ENCODE data around the gene B3GALT6.

B3GALT6 gene

GRCh38 chr1:1215881-1216605 lies 16.0 kb upstream of the B3GALT6 start:
- in situ Hi-C loops (cut with HindIII; ENCODE audit: low sequenced_read_pairs) = no loop called here

DNA sequence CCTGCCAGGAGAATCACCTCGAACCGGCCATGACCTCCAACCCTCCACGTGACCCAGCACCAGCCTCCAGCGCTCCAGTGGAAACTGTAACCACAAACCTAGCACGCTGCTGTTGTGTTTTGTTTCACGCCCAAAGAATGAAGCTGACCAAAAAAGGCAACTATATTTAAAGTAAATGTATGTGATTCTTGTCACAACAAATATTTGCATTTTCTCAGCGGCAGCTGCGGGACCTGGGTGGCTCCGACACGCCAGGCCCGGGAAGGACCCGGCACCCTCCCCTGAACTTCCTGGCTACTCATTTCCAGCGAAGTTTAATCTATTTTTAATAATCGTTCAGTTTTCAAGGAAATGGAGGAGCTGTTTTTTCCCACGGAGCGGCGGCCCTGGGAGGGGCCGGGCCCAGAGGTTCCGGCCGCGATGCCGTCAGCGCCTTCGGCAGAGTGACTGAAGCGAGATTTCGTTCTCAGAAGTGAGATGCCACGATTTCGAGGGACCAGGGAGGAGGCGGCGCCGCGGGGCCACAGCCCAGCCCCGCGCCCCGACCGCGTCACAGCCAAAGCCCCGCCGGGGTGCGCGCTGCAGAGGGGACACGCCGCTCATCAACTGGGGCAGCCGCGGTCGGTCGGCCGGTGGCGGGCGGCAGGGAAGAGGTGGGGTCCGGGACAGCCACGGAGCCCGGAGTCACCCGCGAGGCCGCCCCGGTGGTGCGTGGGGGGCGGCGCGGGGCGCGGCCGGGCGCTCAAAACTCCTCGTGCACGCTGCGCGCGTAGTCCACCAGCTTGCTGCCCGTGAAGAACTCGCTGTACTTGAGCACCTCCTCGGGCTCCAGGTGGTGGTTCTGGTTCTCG lies 15.0 kb upstream of the B3GALT6 start:
- in situ Hi-C loops (cut with HindIII; ENCODE audit: low sequenced_read_pairs) = no loop called here

DNA sequence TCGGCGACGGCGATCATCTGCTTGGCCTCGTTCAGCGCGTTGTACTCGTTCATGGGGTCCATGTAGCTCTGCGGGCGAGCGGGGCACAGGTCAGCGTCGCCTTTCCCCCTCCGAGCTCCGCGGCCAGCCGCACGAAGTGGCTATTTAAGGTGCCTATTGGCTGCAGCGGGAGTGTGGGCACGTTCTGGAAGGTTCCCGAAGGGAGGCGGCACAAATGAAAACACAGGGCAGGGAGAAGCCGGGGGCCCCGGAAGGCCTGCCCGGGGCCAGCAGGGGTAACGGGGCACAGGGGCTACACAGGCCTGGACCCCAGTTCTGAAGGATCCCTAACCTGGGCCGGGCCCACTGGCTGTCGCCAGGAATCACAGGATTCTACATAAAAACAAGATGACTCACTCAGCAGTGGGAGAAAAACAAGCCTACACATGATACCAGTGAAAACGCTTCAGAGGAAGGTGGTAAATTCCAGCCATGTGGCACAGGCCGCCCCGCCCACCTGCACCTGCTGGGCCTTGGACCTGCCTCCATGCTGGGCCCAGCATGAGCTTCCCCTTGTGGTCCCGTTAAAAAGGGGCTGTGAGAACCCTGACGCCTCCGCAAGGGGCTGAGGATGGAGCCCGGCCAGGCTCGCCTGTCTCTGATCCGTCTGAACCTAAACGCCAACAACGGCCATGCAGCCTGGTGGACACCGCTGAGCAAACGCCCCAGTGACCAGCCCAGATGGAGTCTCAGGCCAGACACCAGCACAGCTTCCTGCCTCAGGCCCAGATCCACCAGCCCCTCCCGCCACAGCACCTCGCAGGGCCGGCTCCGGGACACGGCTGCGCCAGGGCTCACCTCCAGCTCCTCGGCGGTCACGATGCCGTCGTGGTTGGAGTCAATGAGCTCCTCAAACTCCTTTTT lies 14.2 kb upstream of the B3GALT6 start:
- in situ Hi-C loops (cut with HindIII; ENCODE audit: low sequenced_read_pairs) = no loop called here

GRCh38 chr1:1218524-1219200 lies 13.4 kb upstream of the B3GALT6 start:
- in situ Hi-C loops (cut with HindIII; ENCODE audit: low sequenced_read_pairs) = no loop called here

- in situ Hi-C loops (cut with HindIII; ENCODE audit: low sequenced_read_pairs) = no loop called here
These were observed 12.7 kb upstream of the B3GALT6 start for GRCh38 chr1:1219341-1219740.

- in situ Hi-C loops (cut with HindIII; ENCODE audit: low sequenced_read_pairs) = loop anchor here (5.0 kb wide), 1 partner anchor 93 kb away; no protein-coding TSS in a partner anchor
These were observed 11.8 kb upstream of the B3GALT6 start for GRCh38 chr1:1220197-1220596.

DNA sequence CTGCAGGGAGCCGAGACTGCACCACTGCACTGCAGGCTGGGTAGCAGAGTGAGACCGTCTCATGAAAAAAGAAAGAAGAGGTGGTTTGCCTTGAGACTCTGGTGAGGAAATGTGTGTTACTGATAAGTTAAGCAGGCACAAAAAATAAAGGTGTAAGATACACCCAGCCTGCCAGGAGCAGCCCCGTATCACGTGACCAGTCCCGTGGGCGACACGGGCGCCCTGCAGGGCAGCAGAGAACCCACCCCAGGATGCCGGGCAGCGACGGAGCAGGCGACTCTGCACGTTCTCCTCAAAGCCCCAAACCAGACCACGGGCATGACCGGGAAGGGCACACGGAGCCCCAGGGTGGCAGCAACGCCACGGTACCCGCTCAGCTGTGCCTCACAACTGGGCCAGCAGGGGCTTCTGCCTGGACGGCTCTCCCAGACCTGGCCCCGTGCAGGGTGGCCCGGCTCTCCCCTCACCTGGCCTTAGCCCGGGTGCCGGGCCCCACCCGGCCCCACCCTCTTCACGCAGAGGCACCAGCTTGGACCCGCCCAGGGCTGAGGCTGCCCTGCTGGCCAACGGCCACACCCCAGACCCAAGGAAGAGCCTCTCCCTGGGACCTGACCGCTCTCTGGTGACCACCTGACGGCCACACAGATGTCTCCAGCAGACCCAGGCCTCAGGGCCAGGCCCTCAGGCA lies 10.0 kb upstream of the B3GALT6 start:
- in situ Hi-C loops (cut with HindIII; ENCODE audit: low sequenced_read_pairs) = loop anchor here (5.0 kb wide), 1 partner anchor 95 kb away; no protein-coding TSS in a partner anchor

- in situ Hi-C loops (cut with HindIII; ENCODE audit: low sequenced_read_pairs) = loop anchor here (5.0 kb wide), 1 partner anchor 95 kb away; no protein-coding TSS in a partner anchor
These were observed 9.3 kb upstream of the B3GALT6 start for GRCh38 chr1:1222575-1223225.

GRCh38 chr1:1223321-1223720 lies 8.7 kb upstream of the B3GALT6 start:
- in situ Hi-C loops (cut with HindIII; ENCODE audit: low sequenced_read_pairs) = loop anchor here (5.0 kb wide), 1 partner anchor 96 kb away; no protein-coding TSS in a partner anchor

DNA sequence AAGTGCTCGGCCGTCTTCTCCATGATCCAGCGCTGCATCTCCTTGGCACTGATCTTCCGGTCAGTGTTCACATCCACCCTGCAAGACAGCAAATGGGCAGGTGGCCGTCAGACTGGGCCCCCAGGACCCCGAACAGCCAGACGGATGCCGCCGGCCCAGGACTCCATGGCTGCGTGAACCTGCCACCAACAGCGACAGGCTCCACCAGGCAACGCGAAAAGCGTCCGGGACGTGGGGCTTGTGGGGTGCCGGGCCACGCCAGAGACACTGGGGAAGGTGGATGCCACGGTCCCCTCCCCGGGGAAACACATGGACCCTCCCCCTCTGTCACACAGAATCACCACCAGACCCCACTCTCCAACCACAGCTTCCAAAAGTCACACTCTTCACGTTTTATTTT lies 8.1 kb upstream of the B3GALT6 start:
- in situ Hi-C loops (cut with HindIII; ENCODE audit: low sequenced_read_pairs) = loop anchor here (5.0 kb wide), 1 partner anchor 97 kb away; no protein-coding TSS in a partner anchor

- in situ Hi-C loops (cut with HindIII; ENCODE audit: low sequenced_read_pairs) = loop anchor here (5.0 kb wide), 1 partner anchor 68 kb away; no protein-coding TSS in a partner anchor
These were observed 6.7 kb upstream of the B3GALT6 start for GRCh38 chr1:1225238-1225845.

DNA sequence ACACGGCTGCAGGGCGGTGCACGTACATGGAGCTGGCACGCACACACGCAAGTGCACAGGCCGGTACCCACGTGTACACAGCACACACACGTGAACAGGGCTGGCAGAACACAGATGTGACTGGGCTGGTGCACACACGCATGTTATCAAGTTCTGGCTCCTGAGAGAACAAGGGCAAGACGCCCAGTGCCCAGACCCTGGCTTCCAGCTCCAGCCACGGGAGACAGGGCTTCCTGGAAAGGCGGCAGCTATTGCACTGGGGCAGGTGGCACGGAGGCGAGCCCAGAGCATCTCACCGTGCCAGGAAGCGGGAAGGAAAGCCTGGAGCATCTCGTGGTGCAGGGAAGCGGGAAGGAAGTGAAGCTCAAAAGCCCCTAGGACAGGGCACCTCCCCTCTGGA lies 6.1 kb upstream of the B3GALT6 start:
- in situ Hi-C loops (cut with HindIII; ENCODE audit: low sequenced_read_pairs) = loop anchor here (5.0 kb wide), 1 partner anchor 69 kb away; no protein-coding TSS in a partner anchor

GRCh38 chr1:1226566-1227362 lies 5.3 kb upstream of the B3GALT6 start:
- in situ Hi-C loops (cut with HindIII; ENCODE audit: low sequenced_read_pairs) = loop anchor here (5.0 kb wide), 1 partner anchor 69 kb away; no protein-coding TSS in a partner anchor

GRCh38 chr1:1227386-1227785 lies 4.7 kb upstream of the B3GALT6 start:
- in situ Hi-C loops (cut with HindIII; ENCODE audit: low sequenced_read_pairs) = loop anchor here (5.0 kb wide), 1 partner anchor 70 kb away; no protein-coding TSS in a partner anchor

DNA sequence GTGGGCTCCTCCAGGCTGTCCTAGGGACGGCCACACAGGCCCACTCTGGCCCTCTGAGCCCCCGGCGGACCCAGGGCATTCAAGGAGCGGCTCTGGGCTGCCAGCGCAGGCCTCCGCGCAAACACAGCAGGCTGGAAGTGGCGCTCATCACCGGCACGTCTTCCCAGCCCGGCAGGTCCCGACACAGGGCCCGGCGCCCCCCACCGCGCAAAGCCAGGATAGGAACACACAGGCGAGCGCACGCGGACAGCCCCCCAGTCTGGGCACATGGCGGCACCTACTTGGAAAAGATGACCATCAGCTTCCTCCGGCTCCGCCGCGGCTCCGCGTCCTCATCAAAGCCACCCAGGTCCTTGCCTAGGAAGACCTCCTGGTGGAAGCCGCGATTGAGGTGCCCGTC lies 3.9 kb upstream of the B3GALT6 start:
- in situ Hi-C loops (cut with HindIII; ENCODE audit: low sequenced_read_pairs) = loop anchor here (5.0 kb wide), 1 partner anchor 71 kb away; no protein-coding TSS in a partner anchor

DNA sequence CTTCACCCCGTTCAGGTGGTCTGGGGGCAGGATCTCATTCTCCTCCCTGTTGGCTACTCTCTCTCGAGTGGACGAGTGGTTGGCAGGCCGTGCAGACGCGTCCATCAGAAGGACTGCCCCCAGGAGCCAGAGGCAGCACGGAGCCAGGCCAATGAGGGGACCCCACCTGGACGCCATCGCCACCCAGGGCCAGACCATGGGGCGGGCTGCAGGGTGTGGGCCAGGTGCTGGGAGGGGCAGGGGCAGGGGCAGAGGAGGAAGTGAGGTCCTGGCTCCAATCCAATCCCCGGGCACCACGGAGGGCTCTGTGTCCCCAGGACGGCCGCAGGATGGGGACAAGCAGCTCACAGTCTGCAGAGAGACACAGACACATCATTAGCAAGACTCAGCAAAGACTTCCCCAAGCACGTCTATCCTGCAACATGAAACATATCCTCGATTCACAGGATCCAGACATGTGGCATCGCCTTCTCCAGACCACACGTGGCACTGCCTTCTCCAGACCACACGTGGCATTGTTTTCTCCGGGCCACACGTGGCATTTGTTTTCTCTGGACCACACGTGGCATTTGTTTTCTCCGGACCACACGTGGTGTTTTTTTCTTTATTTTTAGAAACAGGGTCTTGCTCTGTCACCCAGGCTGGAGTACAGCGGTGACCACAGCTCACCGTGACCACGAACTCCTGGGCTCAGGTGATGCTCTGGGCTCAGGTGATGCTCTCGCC lies 3.3 kb upstream of the B3GALT6 start:
- in situ Hi-C loops (cut with HindIII; ENCODE audit: low sequenced_read_pairs) = loop anchor here (5.0 kb wide), 1 partner anchor 71 kb away; no protein-coding TSS in a partner anchor

- in situ Hi-C loops (cut with HindIII; ENCODE audit: low sequenced_read_pairs) = loop anchor here (5.0 kb wide), 1 partner anchor 72 kb away; no protein-coding TSS in a partner anchor
These were observed 2.3 kb upstream of the B3GALT6 start for GRCh38 chr1:1229770-1230169.

Measured in endothelial cell of hepatic sinusoid (primary cell).